Erythroblast (primary cell): ENCODE measurements around the gene NDUFS5.
"Not testable (repeated sequence)": the region's sequence is repeated elsewhere in the genome, so short reads cannot be mapped to it uniquely, and the experiment has no call there.

ENCODE experiments used
- DNase-seq, 2 experiments: peaks; one replicate each; lab custom pipeline; 2025; lab: John Stamatoyannopoulos, UW
- GATA1 ChIP-seq: IDR thresholded peaks from 2 replicates; pipeline ENCODE4 v1.6.1; 2011; ENCODE audit warnings: low read depth, mild to moderate bottlenecking, control low read depth, low read length, moderate library complexity
- POLR2A ChIP-seq: IDR thresholded peaks from 2 replicates; pipeline ENCODE4 v1.6.1; 2011; ENCODE audit warnings: mild to moderate bottlenecking, low read length

The NDUFS5 gene

GRCh38 chr1:39065542-39065941 is 39.4 kb downstream of the NDUFS5 start:
- TF ChIP-seq GATA1 (no peak), POLR2A (no peak)
- no peak for DNase-seq

- not testable (repeated sequence) for DNase-seq
Observed at GRCh38 chr1:39068227-39068626, 42.1 kb downstream of the NDUFS5 start.

GRCh38 chr1:39071557-39071956 is 45.4 kb downstream of the NDUFS5 start:
- not testable (repeated sequence) for DNase-seq

GRCh38 chr1:39076127-39076798 is 50.1 kb downstream of the NDUFS5 start:
- TF ChIP-seq POLR2A (no peak), GATA1 (no peak)

GRCh38 chr1:39076799-39077148 is 50.6 kb downstream of the NDUFS5 start:
- TF ChIP-seq POLR2A (no peak), GATA1 (no peak)

More at GRCh38 chr1:39076127-39076798, 50.1 kb downstream of the NDUFS5 start:
- DNase-seq = no peak

GRCh38 chr1:39080269-39080826 is 54.2 kb downstream of the NDUFS5 start:
- DNase-seq = no peak
- TF ChIP-seq POLR2A = no peak
- no peak for TF ChIP-seq GATA1

More at GRCh38 chr1:39076799-39077148, 50.6 kb downstream of the NDUFS5 start:
- no peak for DNase-seq

- TF ChIP-seq GATA1 = no peak
- no peak for TF ChIP-seq POLR2A
- no peak for DNase-seq
Observed at GRCh38 chr1:39080831-39081270, 54.7 kb downstream of the NDUFS5 start.

- TF ChIP-seq POLR2A (no peak), GATA1 (no peak)
- DNase-seq = peak; percentile 25 to 28
Observed at GRCh38 chr1:39081271-39082009, 55.3 kb downstream of the NDUFS5 start.

GRCh38 chr1:39082010-39082799 is 56.1 kb downstream of the NDUFS5 start:
- DNase-seq = no peak
- TF ChIP-seq POLR2A (no peak), GATA1 (no peak)

- no peak for DNase-seq
- TF ChIP-seq GATA1 (no peak), POLR2A (no peak)
Observed at GRCh38 chr1:39082811-39083576, 56.8 kb downstream of the NDUFS5 start.

GRCh38 chr1:39084191-39084590 is 58.0 kb downstream of the NDUFS5 start:
- no peak for TF ChIP-seq POLR2A
- no peak for TF ChIP-seq GATA1
- DNase-seq = no peak
